H1 (cell line): ENCODE measurements around the gene NOS3. TPM values are rescaled to one million over a fixed set of nuclear protein-coding genes. Genes with fewer than 3 reads are reported as not detected.

Source experiments
- CTCF ChIA-PET: fragments of 300-600 bp; sonication (Branson Sonifier 250); formaldehyde crosslinking; loops from one replicate; lab custom pipeline; 2021; ENCODE audit not compliant: partially characterized antibody; lab: Charles Lee
- POLR2A ChIA-PET: fragments of 300-600 bp; sonication (Branson Sonifier 250); formaldehyde crosslinking; loops from one replicate; lab custom pipeline; 2021; ENCODE audit warnings: inconsistent platforms; ENCODE audit not compliant: partially characterized antibody; lab: Charles Lee
- DNase-seq, 2 experiments: peaks; one replicate each; pipeline versions ENCODE4 v3.0.0 to v3.0.0-alpha.2; 2010 to 2022; ENCODE audit warnings: low spot score in 2 of 2, low read depth in 1 of 2, mixed read lengths in 1 of 2
- FAIRE-seq: peaks from 2 replicates; lab custom pipeline; 2011; peaks lifted over from hg19 to GRCh38; lab: Jason Lieb, UNC
- H2AFZ ChIP-seq: 2 replicates; pipeline ENCODE4 v1.8.1; 2012; ENCODE audit warnings: low read length, inconsistent platforms
- H2AK5ac ChIP-seq: 2 replicates; pipeline ENCODE4 v1.6.1; 2013; ENCODE audit warnings: low read depth, low read length
- H2BK120ac ChIP-seq: replicated peaks from 2 replicates; pipeline ENCODE3; 2013; ENCODE audit warnings: low read depth, low read length, inconsistent platforms
- H2BK12ac ChIP-seq: 2 replicates; pipeline ENCODE4 v1.6.1; 2013; ENCODE audit warnings: low read depth, low read length
- H2BK15ac ChIP-seq: 2 replicates; pipeline ENCODE4 v1.6.1; 2013; ENCODE audit warnings: low read length
- H2BK20ac ChIP-seq: 2 replicates; pipeline ENCODE4 v1.6.1; 2013; ENCODE audit warnings: low read length
- H2BK5ac ChIP-seq: 2 replicates; pipeline ENCODE4 v1.6.1; 2013; ENCODE audit warnings: low read depth, low read length
- H3K14ac ChIP-seq: 2 replicates; pipeline ENCODE4 v1.6.1; 2013; ENCODE audit warnings: inconsistent platforms; ENCODE audit not compliant: insufficient read length
- H3K18ac ChIP-seq: 2 replicates; pipeline ENCODE4 v1.6.1; 2013; ENCODE audit warnings: low read length; ENCODE audit errors: extremely low read depth
- H3K23ac ChIP-seq: 2 replicates; pipeline ENCODE4 v1.6.1; 2013; ENCODE audit warnings: inconsistent platforms; ENCODE audit not compliant: insufficient read length
- H3K23me2 ChIP-seq: 2 replicates; pipeline ENCODE4 v1.6.1; 2013; ENCODE audit warnings: low read depth, low read length
- H3K27ac ChIP-seq: 2 replicates; pipeline ENCODE4 v1.6.1; 2011; ENCODE audit warnings: low read depth, low read length, inconsistent platforms
- H3K27me3 ChIP-seq, 4 experiments: replicated peaks in 1 of 4; 1 replicate in 1 of 4; 2 replicates in 3 of 4; pipeline versions ENCODE4 v1.6.1 to v1.8.1; 2011 to 2013; ENCODE audit warnings: low read length in 3 of 4, mild to moderate bottlenecking in 3 of 4, inconsistent platforms in 2 of 4, mixed read lengths in 2 of 4, moderate library complexity in 1 of 4; ENCODE audit not compliant: control insufficient read depth in 3 of 4, insufficient read depth in 3 of 4; ENCODE audit errors: extremely low read depth in 1 of 4
- H3K36me3 ChIP-seq, 4 experiments: 2 replicates each; pipeline versions ENCODE4 v1.6.1 to v1.8.1; 2011 to 2013; ENCODE audit warnings: mild to moderate bottlenecking in 4 of 4, low read length in 3 of 4, moderate library complexity in 2 of 4, control low read depth in 1 of 4, inconsistent platforms in 1 of 4; ENCODE audit not compliant: insufficient read depth in 4 of 4, control insufficient read depth in 2 of 4
- H3K4ac ChIP-seq: replicated peaks from 2 replicates; pipeline ENCODE3; 2013; ENCODE audit warnings: low read length, low read depth, mixed read lengths, inconsistent platforms; ENCODE audit not compliant: insufficient read length
- H3K4me1 ChIP-seq, 4 experiments: replicated peaks in 1 of 4; 1 replicate in 1 of 4; 2 replicates in 3 of 4; pipeline versions ENCODE4 v1.6.1 to v1.8.1; 2011 to 2013; ENCODE audit warnings: low read length in 3 of 4, inconsistent platforms in 2 of 4, mixed read lengths in 1 of 4; ENCODE audit not compliant: insufficient read depth in 4 of 4, control insufficient read depth in 3 of 4
- H3K4me2 ChIP-seq, 2 experiments: 2 replicates each; pipeline versions ENCODE4 v1.6.1 to v1.8.1; 2011 to 2013; ENCODE audit warnings: low read depth in 2 of 2, low read length in 2 of 2, control low read depth in 1 of 2, inconsistent platforms in 1 of 2, mild to moderate bottlenecking in 1 of 2; ENCODE audit not compliant: insufficient read depth in 1 of 2
- H3K4me3 ChIP-seq, 4 experiments: fragments of 200-600, 300-600 bp in 1 of 4; sonication (generic), shearing (Covaris generic), sonication (Bioruptor Twin) in 1 of 4; 2 replicates each; pipeline versions ENCODE4 v1.5.1 to v1.8.1; 2011 to 2016; ENCODE audit warnings: low read length in 4 of 4, low read depth in 3 of 4, control low read depth in 2 of 4, inconsistent platforms in 2 of 4, mild to moderate bottlenecking in 2 of 4, mixed read lengths in 1 of 4, moderate library complexity in 1 of 4; ENCODE audit not compliant: insufficient read depth in 2 of 4; ENCODE audit errors: extremely low read depth in 1 of 4
- H3K56ac ChIP-seq: replicated peaks from 2 replicates; pipeline ENCODE3; 2013; ENCODE audit warnings: low read depth, mild to moderate bottlenecking, mixed read lengths, low read length, inconsistent platforms; ENCODE audit not compliant: insufficient read length
- H3K79me1 ChIP-seq: 2 replicates; pipeline ENCODE4 v1.6.1; 2013; ENCODE audit warnings: low read depth, low read length, control low read depth
- H3K79me2 ChIP-seq, 2 experiments: 2 replicates each; pipeline versions ENCODE4 v1.6.1 to v1.8.1; 2012 to 2013; ENCODE audit warnings: low read length in 2 of 2, mild to moderate bottlenecking in 2 of 2, inconsistent platforms in 1 of 2; ENCODE audit not compliant: insufficient read depth in 2 of 2, control insufficient read depth in 1 of 2
- H3K9ac ChIP-seq, 4 experiments: replicated peaks in 1 of 4; 1 replicate in 1 of 4; 2 replicates in 3 of 4; pipeline versions ENCODE4 v1.6.1 to v1.8.1; 2011 to 2013; ENCODE audit warnings: low read depth in 3 of 4, low read length in 3 of 4, control low read depth in 2 of 4, mild to moderate bottlenecking in 2 of 4, moderate library complexity in 2 of 4, inconsistent platforms in 1 of 4; ENCODE audit errors: extremely low read depth in 1 of 4
- H3K9me3 ChIP-seq, 2 experiments: 2 replicates each; pipeline versions ENCODE4 v1.6.1 to v1.8.1; 2012 to 2013; ENCODE audit warnings: mild to moderate bottlenecking in 2 of 2, moderate library complexity in 2 of 2, control low read depth in 1 of 2, inconsistent platforms in 1 of 2, low read depth in 1 of 2, low read length in 1 of 2, mixed read lengths in 1 of 2; ENCODE audit not compliant: insufficient read depth in 2 of 2
- H4K20me1 ChIP-seq, 2 experiments: replicated peaks in 1 of 2; 2 replicates each; pipeline versions ENCODE3 to v1.8.1; 2011 to 2013; ENCODE audit warnings: inconsistent platforms in 2 of 2, low read length in 2 of 2, mild to moderate bottlenecking in 1 of 2; ENCODE audit not compliant: insufficient read depth in 2 of 2, control insufficient read depth in 1 of 2
- H4K5ac ChIP-seq: 2 replicates; pipeline ENCODE4 v1.6.1; 2013; ENCODE audit warnings: low read length, low read depth, mixed read lengths, inconsistent platforms; ENCODE audit not compliant: insufficient read length
- H4K8ac ChIP-seq: 2 replicates; pipeline ENCODE4 v1.8.0; 2013; ENCODE audit warnings: mild to moderate bottlenecking, moderate library complexity, low read length, inconsistent platforms; ENCODE audit not compliant: insufficient read depth; ENCODE audit errors: extremely low read depth
- H4K91ac ChIP-seq: replicated peaks from 2 replicates; pipeline ENCODE3; 2013; ENCODE audit warnings: low read length, mixed read lengths, inconsistent platforms; ENCODE audit not compliant: insufficient read length
- CREB1 ChIP-seq: IDR thresholded peaks from 2 replicates; pipeline ENCODE4 v1.6.1; 2012; ENCODE audit warnings: inconsistent platforms
- EZH2 ChIP-seq: fragments of 200-600 bp; sonication (generic); IDR thresholded peaks from 2 replicates; pipeline ENCODE4 v1.7.1; 2012; ENCODE audit warnings: low read depth, mild to moderate bottlenecking, moderate library complexity, low read length, inconsistent platforms; ENCODE audit not compliant: severe bottlenecking
- JUN ChIP-seq: IDR thresholded peaks from 2 replicates; pipeline ENCODE4 v1.6.1; 2011; ENCODE audit warnings: low read depth, mild to moderate bottlenecking, improper control_type of control experiment, low read length
- KDM1A ChIP-seq: fragments of 200-600, 300-600 bp; sonication (generic); IDR thresholded peaks from 2 replicates; pipeline ENCODE4 v1.7.1; 2016; ENCODE audit warnings: mild to moderate bottlenecking, low read length, borderline replicate concordance
- KDM4A ChIP-seq: IDR thresholded peaks from one replicate; pipeline ENCODE4 v1.7.1; 2012; ENCODE audit warnings: low read depth, mild to moderate bottlenecking, moderate library complexity, low read length, inconsistent platforms; ENCODE audit not compliant: severe bottlenecking
- KDM5A ChIP-seq: fragments of 200-600 bp; IDR thresholded peaks from 2 replicates; pipeline ENCODE4 v1.7.1; 2012; ENCODE audit warnings: mild to moderate bottlenecking, low read length, inconsistent platforms, mixed read lengths
- NANOG ChIP-seq: IDR thresholded peaks from 2 replicates; pipeline ENCODE4 v1.6.1; 2011; ENCODE audit warnings: low read length, low read depth, mild to moderate bottlenecking, inconsistent platforms; ENCODE audit not compliant: insufficient read depth, poor library complexity, severe bottlenecking
- POLR2A ChIP-seq, 2 experiments: IDR thresholded peaks; 1 replicate in 1 of 2; 2 replicates in 1 of 2; pipeline ENCODE4 v1.6.1; 2011; ENCODE audit warnings: low read depth in 2 of 2, low read length in 2 of 2, mild to moderate bottlenecking in 2 of 2; ENCODE audit errors: control extremely low read depth in 1 of 2
- POLR2AphosphoS5 ChIP-seq: IDR thresholded peaks from 2 replicates; pipeline ENCODE4 v1.6.1; 2011; ENCODE audit warnings: low read depth, low read length
- RFX5 ChIP-seq: IDR thresholded peaks from 2 replicates; pipeline ENCODE4 v1.6.1; 2011; ENCODE audit warnings: low read depth, low read length, improper control_type of control experiment, borderline replicate concordance
- RXRA ChIP-seq: IDR thresholded peaks from 2 replicates; pipeline ENCODE4 v1.6.1; 2011; ENCODE audit warnings: low read depth, mild to moderate bottlenecking, low read length, moderate library complexity; ENCODE audit not compliant: insufficient read depth
- SIN3A ChIP-seq, 2 experiments: IDR thresholded peaks in 1 of 2; conservative IDR thresholded peaks in 1 of 2; 2 replicates each; pipeline ENCODE4 v1.6.1; 2011 to 2012; ENCODE audit warnings: low read length in 2 of 2, improper control_type of control experiment in 1 of 2, low read depth in 1 of 2, mild to moderate bottlenecking in 1 of 2
- SIRT6 ChIP-seq: IDR thresholded peaks from one replicate; pipeline ENCODE4 v1.7.1; 2012; ENCODE audit warnings: low read length, inconsistent platforms
- TAF7 ChIP-seq: optimal IDR thresholded peaks from 2 replicates; pipeline ENCODE3; 2011; ENCODE audit warnings: low read depth, mild to moderate bottlenecking, inconsistent platforms, low read length, moderate library complexity, borderline replicate concordance
- TBP ChIP-seq: IDR thresholded peaks from 2 replicates; pipeline ENCODE4 v1.6.1; 2011; ENCODE audit warnings: low read depth, low read length, improper control_type of control experiment
- WGBS, 2 experiments: shearing (Covaris generic) in 1 of 2; methylation state at CpG; one replicate each; pipeline versions ENCODE4 v1.1.6 to v1.1.7; 2013 to 2015; ENCODE audit warnings: low lambda C conversion rate in 2 of 2, mixed read lengths in 2 of 2, inconsistent platforms in 1 of 2, low coverage in 1 of 2, missing lambda C conversion rate in 1 of 2; ENCODE audit not compliant: insufficient replicate concordance in 2 of 2, insufficient coverage in 1 of 2, insufficient read length in 1 of 2; ENCODE audit errors: extremely low coverage in 1 of 2, missing lambda C conversion rate in 1 of 2; 5-methylcytosine and 5-hydroxymethylcytosine counted together
- polyA plus RNA-seq, 7 experiments: library from polyadenylated mRNA; depleted of rRNA in 3 of 7; stranded (reverse) in 5 of 7; unstranded in 2 of 7; fragments of >200 nt in 5 of 7; fragments of 200-250 nt in 2 of 7; gene quantifications; 1 replicate in 5 of 7; 2 replicates in 1 of 7; 4 replicates in 1 of 7; pipeline versions ENCODE4 v1.2.1 to v1.2.3, GENCODE V29; 2011 to 2013; ENCODE audit warnings: missing spikeins in 2 of 7, mixed read lengths in 2 of 7
- total RNA-seq: library from RNA; stranded (reverse); fragmentation: NEBNext Ultra II Directional; extraction: Animal tissue kit (Norgen Biotek cat#: 25700); gene quantifications from 2 replicates; pipeline ENCODE4 v1.2.1, GENCODE V29; 2021

The NOS3 gene
- total and polyA plus RNA-seq, 2 of the 8 experiments (the other 6 are each of a cell fraction or from before 2014, with no cell fraction given), result 4.4 to 16.2 TPM

- Histone ChIP-seq H3K27ac (no peak overlapping the region), H3K23ac (no peak overlapping the region), H3K36me3 (no peaks in the 10 kb centered on the region), H3K9ac (no peak overlapping the region), H4K5ac (no peak overlapping the region), H3K79me2 (no peaks in the 10 kb centered on the region), H3K4ac (no peak overlapping the region), H2AK5ac (no peak overlapping the region), H4K20me1 (no peaks in the 10 kb centered on the region), H2AFZ (no peak overlapping the region), H2BK20ac (no peak overlapping the region), H2BK120ac (no peak overlapping the region), H3K4me1 (peaks cover 0 to 20% (median 17%) of the 10 kb centered on the region in 4 experiments; a peak in 6 of 7 replicates), H2BK5ac (no peak overlapping the region), H4K91ac (no peak overlapping the region), H3K56ac (no peak overlapping the region), H3K18ac (no peak overlapping the region), H3K14ac (no peak overlapping the region), H3K27me3 (no peaks in the 10 kb centered on the region), H3K4me3 (no peak overlapping the region), H4K8ac (no peak overlapping the region), H2BK12ac (no peak overlapping the region), H2BK15ac (no peak overlapping the region), H3K4me2 (no peak overlapping the region), H3K9me3 (no peaks in the 10 kb centered on the region), H3K23me2 (no peaks in the 10 kb centered on the region; the same call in 1 of the 2 replicates), H3K79me1 (no peaks in the 10 kb centered on the region)
- 88% methylated on average over 9 of the region's 9 CpGs; no CpG with 5 or more reads in 1 of the 2 experiments for WGBS, 2 experiments
- ChIA-PET CTCF (interaction anchor here (1.0 to 11.5 kb wide), 7 partner anchors 9 to 57 kb away, joined by 3 to 142 read pairs (median 6); partner anchors contain the start of genes ATG9B and NOS3), POLR2A (interaction anchor here (0.6 kb wide), 1 partner anchor 95 kb away, joined by 3 read pairs; no protein-coding TSS in a partner anchor)
- DNase-seq (no peak), FAIRE-seq (no peak)
- TF ChIP-seq JUN (no peak), CREB1 (no peak), POLR2A (IDR thresholded peaks at IDR 0.05; ENCODE audit: control extremely low read depth in 1 of 2, low read depth in 2 of 2, low read length in 2 of 2) (no peak), TBP (no peak), KDM5A (no peak), KDM1A (no peak), SIRT6 (no peak), SIN3A (conservative IDR thresholded peaks at IDR 0.05 in 1 of 2, IDR thresholded peaks at IDR 0.05 in 1 of 2; ENCODE audit: low read depth in 1 of 2, low read length in 2 of 2) (no peak), NANOG (no peak), EZH2 (no peak), TAF7 (no peak), RFX5 (no peak), POLR2AphosphoS5 (no peak), RXRA (no peak), KDM4A (no peak)
Observed at GRCh38 chr7:151005566-151005965, 14.7 kb downstream of the NOS3 start.
